Measurements from ENCODE around the gene KCNAB2.

- TF ChIP-seq POLR2A (IDR thresholded peaks at IDR 0.05; ENCODE audit: low read depth, low read length) (no peak), TAF1 (IDR thresholded peaks at IDR 0.05; ENCODE audit: borderline replicate concordance, low read depth, low read length) (no peak)
These were observed 32.2 kb upstream of the KCNAB2 start for GRCh38 chr1:6013491-6013890.

Data from GM12892 (cell line).